ENCODE data around the gene PEX11G.

PEX11G gene

DNA sequence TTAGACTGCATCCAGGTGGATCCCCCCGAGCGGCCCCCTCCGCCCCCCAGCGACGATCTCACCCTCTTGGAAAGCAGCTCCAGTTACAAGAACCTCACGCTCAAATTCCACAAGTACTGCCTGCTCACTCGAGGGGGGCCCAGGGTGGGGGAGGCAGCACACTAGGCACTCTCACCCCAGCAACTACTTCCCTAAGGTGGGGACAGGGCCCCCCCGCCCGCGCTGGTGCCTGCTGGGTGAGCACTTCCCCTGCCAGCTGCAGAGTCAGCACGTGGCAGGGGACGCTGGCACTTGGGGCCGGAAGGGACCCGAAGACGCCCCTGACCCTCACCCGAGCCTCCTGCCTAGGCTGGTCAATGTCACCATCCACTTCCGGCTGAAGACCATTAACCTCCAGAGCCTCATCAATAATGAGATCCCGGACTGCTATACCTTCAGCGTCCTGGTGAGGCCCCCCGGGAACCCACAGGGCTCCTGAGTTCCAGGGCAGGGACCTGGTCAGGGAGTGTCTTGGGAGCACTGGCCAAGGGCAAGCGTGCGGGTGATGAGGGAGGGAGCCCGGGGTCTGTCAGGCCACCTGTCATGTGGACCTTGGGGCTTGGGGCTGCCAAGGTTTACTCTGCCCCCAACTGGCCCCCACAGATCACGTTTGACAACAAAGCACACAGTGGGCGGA lies 38.8 kb upstream of the PEX11G start:
- no peak for DNase-seq
- TF ChIP-seq, protein P1, sequence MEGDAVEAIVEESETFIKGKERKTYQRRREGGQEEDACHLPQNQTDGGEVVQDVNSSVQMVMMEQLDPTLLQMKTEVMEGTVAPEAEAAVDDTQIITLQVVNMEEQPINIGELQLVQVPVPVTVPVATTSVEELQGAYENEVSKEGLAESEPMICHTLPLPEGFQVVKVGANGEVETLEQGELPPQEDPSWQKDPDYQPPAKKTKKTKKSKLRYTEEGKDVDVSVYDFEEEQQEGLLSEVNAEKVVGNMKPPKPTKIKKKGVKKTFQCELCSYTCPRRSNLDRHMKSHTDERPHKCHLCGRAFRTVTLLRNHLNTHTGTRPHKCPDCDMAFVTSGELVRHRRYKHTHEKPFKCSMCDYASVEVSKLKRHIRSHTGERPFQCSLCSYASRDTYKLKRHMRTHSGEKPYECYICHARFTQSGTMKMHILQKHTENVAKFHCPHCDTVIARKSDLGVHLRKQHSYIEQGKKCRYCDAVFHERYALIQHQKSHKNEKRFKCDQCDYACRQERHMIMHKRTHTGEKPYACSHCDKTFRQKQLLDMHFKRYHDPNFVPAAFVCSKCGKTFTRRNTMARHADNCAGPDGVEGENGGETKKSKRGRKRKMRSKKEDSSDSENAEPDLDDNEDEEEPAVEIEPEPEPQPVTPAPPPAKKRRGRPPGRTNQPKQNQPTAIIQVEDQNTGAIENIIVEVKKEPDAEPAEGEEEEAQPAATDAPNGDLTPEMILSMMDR (IDR thresholded peaks at IDR 0.05; ENCODE audit: low read depth, low read length), result no peak
- peaks cover 6% of the 10 kb centered on the region for H3K36me3 ChIP-seq
- H3K9me3 ChIP-seq (ENCODE audit: severe bottlenecking), result no peaks in the 10 kb centered on the region
- no peaks in the 10 kb centered on the region for H3K27me3 ChIP-seq (ENCODE audit: insufficient read depth, low read depth, severe bottlenecking)
- no peak overlapping the region for H3K27ac ChIP-seq
- H3K4me3 ChIP-seq (ENCODE audit: low read depth, low read length), result no peak overlapping the region

DNA sequence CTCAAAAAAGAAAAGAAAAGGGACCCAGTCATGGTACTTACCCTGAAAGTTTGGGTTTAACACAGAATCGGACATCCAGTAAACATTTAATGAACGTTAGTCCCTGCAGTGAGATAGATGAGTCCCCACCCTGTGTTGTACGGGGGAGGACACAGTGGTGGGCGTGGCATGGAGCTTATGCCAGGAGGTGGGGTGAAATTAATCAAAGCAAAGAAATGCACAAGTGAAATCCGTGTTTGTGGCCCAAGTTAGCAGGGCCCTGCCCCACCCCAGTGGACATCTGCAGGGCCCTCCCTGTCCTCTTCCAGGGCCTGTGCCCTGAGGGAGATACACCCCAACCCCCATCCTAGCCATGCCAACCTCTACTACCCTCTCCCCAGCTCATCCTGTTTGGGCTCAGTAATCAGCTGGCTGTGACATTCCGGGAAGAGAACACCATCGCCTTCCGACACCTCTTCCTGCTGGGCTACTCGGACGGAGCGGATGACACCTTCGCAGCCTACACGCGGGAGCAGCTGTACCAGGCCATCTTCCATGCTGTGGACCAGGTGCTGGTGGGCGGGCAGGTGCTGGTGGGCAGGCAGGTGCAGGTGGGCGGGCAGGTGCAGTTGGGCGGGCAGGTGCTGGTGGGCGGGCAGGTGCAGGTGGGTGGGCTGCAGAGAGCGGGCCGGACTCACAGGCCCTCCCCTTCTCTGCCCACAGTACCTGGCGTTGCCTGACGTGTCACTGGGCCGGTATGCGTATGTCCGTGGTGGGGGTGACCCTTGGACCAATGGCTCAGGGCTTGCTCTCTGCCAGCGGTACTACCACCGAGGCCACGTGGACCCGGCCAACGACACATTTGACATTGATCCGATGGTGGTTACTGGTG lies 37.5 kb upstream of the PEX11G start:
- no peak overlapping the region for H3K27ac ChIP-seq
- H3K36me3 ChIP-seq, result peaks cover 6% of the 10 kb centered on the region
- H3K9me3 ChIP-seq (ENCODE audit: severe bottlenecking), result no peaks in the 10 kb centered on the region
- H3K27me3 ChIP-seq (ENCODE audit: insufficient read depth, low read depth, severe bottlenecking), result no peaks in the 10 kb centered on the region
- no peak for DNase-seq
- no peak overlapping the region for H3K4me3 ChIP-seq (ENCODE audit: low read depth, low read length)
- TF ChIP-seq, protein P1 (IDR thresholded peaks at IDR 0.05; ENCODE audit: low read depth, low read length), result no peak

DNA sequence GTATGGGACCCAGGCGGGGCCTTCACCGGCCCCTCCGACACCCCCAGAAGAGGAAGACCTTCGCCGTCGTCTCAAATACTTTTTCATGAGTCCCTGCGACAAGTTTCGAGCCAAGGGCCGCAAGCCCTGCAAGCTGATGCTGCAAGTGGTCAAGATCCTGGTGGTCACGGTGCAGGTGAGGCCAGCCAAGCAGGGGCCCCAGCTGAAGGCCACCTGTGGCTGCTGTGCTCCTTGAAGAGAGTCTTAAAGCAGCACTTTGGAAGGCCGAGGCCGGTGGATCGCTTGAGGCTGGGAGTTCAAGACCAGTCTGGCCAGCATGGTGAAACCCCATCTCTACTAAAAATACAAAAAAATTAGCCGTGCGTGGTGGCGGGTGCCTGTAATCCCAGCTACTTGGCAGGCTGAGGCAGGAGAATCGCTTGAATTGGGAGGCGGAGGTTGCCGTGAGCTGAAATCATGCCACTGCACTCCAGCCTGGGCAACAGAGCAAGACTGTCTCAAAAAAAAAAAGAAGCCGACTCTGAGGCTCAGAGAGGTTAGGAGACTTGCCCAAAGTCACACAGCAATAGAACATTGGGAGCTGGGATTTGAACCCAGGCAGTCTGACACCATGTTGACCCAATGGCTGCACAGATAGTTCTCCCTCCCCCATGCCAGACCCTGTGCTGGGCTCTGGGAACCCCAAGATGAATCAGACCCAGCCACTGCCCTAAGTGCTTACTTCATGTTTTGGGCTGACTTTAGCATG lies 36.3 kb upstream of the PEX11G start:
- no peaks in the 10 kb centered on the region for H3K27me3 ChIP-seq (ENCODE audit: insufficient read depth, low read depth, severe bottlenecking)
- TF ChIP-seq, protein P1 (IDR thresholded peaks at IDR 0.05; ENCODE audit: low read depth, low read length), result no peak
- DNase-seq, result no peak

DNA sequence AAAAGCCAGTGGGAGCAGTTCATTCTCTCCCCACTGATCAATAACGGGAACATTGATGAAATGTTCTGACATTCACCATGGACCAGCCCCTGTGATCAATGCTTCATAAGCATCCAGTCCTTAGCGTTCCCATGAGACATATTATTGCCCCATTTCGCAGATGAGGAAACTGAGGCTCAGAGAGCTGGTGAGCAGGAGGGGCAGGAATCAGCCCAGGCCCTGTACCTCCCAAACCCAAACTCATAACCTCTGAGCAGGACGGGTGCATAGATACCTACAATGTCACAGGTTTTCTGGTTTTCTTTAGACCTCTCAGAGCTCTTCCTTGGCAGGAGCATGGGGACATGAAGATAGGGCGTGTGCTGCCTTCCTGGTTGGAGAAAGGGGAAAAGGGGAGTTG lies 35.7 kb upstream of the PEX11G start:
- Histone ChIP-seq H3K27ac (no peak overlapping the region), H3K27me3 (ENCODE audit: insufficient read depth, low read depth, severe bottlenecking) (no peaks in the 10 kb centered on the region), H3K9me3 (ENCODE audit: severe bottlenecking) (no peaks in the 10 kb centered on the region), H3K4me3 (ENCODE audit: low read depth, low read length) (no peak overlapping the region), H3K36me3 (peaks cover 6% of the 10 kb centered on the region)
- TF ChIP-seq, protein P1 (IDR thresholded peaks at IDR 0.05; ENCODE audit: low read depth, low read length), result no peak
- DNase-seq, result no peak

More for the DNA sequence above, 36.3 kb upstream of the PEX11G start:
- Histone ChIP-seq H3K4me3 (ENCODE audit: low read depth, low read length) (no peak overlapping the region), H3K9me3 (ENCODE audit: severe bottlenecking) (no peaks in the 10 kb centered on the region), H3K27ac (no peak overlapping the region), H3K36me3 (peaks cover 6% of the 10 kb centered on the region)

DNA sequence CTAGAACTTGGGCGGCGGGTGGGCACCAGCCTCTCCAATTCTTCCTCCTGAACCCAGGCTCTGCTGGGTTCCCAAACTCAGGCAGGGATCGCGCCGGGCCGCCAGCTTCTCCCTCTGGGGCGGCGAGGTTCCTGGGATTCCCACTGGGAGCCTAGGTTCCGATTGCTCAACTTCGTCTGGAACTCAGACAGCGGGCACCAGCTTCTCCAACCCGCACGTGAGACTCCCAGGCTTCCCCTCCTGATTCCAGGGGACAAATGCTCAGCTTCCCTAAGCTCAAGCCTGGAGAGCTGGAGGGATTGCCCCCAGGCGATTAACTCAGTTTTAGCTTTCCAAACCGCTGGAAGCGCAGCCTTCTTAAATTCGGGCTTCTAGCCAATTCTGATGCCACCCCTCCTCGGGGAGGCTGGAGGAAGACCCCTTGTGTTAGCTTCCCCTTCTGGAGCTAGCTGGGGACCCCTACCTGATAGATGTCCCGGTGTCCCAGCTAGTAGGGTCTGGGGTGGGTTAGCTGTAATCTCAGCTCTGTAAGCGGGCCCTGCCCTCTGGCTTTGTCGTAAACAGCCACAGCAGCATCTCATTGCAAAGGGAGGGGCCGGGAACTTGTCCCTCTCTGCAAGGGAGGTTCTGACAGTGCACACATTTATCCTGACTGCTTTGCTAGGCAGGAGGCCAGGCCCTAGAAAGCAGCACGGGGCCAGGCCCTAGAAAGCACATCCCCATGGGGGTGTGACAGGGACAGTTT lies 34.3 kb upstream of the PEX11G start:
- H3K27ac ChIP-seq, result no peak overlapping the region; the same call in 1 of the 2 replicates
- H3K4me3 ChIP-seq (ENCODE audit: low read depth, low read length), result peak overlapping the region; percentile 59
- no peaks in the 10 kb centered on the region for H3K9me3 ChIP-seq (ENCODE audit: severe bottlenecking)
- H3K36me3 ChIP-seq, result peaks cover 3% of the 10 kb centered on the region
- no peak for DNase-seq
- H3K27me3 ChIP-seq (ENCODE audit: insufficient read depth, low read depth, severe bottlenecking), result peaks cover 3% of the 10 kb centered on the region
- TF ChIP-seq, protein P1 (IDR thresholded peaks at IDR 0.05; ENCODE audit: low read depth, low read length), result no peak
